ENCODE results near the gene SEMA3E.
"Not testable (repeated sequence)": the region's sequence is repeated elsewhere in the genome, so short reads cannot be mapped to it uniquely, and the experiment has no call there.

The SEMA3E gene

DNA sequence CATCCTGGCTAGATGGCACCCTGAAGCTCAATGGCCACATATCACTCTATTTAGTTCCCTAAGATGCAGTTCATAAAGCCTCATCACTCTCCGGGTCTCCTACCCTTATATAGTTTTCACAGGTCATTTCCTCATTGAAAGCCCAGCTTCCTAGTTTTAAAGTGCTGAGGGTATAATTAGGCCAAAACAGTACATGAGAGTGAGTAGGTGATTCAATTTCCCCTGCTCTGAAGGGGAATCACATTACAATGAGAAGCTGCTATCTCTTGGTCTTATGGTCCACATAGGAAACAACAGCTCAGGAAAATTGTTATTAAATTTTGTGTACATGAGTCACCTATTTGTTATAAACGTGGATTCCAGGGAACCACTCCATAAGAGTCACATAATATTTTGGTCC is 162.0 kb downstream of the SEMA3E start:
- DNase-seq (ENCODE audit: low read depth) = no peak

GRCh38 chr7:83486536-83486935 is 162.4 kb downstream of the SEMA3E start:
- no peak for DNase-seq (ENCODE audit: low read depth)

- DNase-seq (ENCODE audit: low read depth) = no peak
Measured at GRCh38 chr7:83484826-83485225, 164.1 kb downstream of the SEMA3E start.

- no peak for DNase-seq (ENCODE audit: low read depth)
Measured at GRCh38 chr7:83484266-83484665, 164.7 kb downstream of the SEMA3E start.

GRCh38 chr7:83478616-83479015 is 170.3 kb downstream of the SEMA3E start:
- no peak for DNase-seq (ENCODE audit: low read depth)

GRCh38 chr7:83476511-83477050 is 172.4 kb downstream of the SEMA3E start:
- DNase-seq (ENCODE audit: low read depth) = no peak

DNA sequence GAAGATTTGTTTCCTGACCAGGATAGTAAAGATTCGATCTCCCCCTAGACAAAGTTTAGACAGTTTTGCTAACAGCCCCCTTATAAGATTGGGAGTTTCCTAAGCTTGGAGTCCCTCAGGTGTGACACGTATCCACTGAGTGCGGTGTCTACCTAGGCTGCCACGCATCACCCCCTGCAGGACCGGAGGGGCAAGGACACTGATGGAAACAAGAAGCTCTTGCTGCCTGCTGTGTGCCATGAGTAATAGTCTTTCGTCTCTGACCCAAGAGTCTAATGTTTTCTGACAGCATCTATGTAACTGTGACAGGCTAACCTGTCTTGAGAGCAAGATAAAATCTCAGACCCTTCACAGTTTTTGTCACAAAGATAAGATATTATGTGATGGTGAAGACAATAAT is 173.5 kb downstream of the SEMA3E start:
- peak; percentile 0 for DNase-seq (ENCODE audit: low read depth)

DNA sequence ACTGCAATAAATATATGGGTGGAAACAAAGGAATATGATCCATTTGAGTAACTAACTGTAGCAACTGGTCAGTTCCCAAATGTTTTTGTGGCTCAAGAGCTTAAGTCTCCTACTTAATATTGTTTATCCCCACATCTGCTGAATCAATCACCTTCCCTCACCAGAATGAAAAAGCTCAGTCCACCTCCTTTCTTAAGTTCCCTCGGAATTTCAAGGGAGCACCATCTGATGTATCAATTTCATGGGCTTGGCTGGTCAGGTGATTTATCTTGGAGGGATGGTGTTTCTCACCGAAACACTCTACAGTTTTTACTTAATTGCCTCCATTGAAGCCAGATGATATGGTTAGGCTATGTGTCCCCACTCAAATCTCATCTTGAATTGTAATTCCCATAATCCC is 176.6 kb downstream of the SEMA3E start:
- DNase-seq (ENCODE audit: low read depth) = no peak

DNA sequence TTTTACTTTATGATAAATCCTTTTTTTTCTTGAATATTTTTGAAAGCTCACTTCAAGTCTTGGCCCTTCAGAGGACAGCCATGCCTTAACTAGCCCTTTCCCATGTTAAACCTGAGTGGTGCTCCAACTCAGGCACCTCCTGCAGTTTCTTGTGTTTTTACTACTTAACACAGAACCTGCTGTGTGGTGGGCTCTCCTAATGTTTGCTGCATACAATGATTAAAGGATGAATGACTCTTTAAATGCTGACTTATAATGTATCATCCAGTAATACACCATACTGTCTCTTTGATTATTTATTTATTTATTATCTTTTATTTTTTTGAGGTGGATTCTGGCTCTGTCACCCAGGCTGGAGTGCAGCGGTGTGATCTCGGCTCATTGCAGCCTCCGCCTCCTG is 179.4 kb downstream of the SEMA3E start:
- no peak for DNase-seq (ENCODE audit: low read depth)

- DNase-seq (ENCODE audit: low read depth) = peak; percentile 71
Measured at GRCh38 chr7:83469076-83469475, 179.9 kb downstream of the SEMA3E start.

DNA sequence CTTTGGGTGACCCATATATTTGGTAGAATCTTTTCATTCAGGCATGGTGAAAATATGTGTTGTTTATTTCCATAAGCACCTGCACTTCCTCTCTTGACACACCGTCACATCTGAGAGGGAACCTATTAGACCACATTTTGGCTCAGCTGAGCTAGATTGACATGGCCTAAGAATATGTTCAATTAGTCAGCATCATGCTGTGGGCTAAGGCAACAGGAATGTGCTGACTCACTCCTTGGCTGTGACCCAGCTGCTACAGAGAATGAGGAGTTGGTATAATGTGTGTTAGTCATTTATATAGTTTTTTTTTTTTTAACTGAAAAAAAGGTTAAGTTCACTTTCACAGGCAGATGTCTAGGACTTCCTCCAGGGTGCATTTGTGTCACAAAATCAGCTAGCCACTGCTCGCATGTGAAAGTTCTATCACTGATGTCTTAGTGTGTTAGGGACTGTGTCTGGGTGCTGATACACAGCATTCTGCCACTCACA is 180.6 kb downstream of the SEMA3E start:
- peak; percentile 98 for DNase-seq (ENCODE audit: low read depth)

- no peak for DNase-seq (ENCODE audit: low read depth)
Measured at GRCh38 chr7:83467493-83467892, 181.4 kb downstream of the SEMA3E start.

GRCh38 chr7:83466956-83467355 is 182.0 kb downstream of the SEMA3E start:
- DNase-seq (ENCODE audit: low read depth) = no peak

GRCh38 chr7:83466187-83466923 is 182.6 kb downstream of the SEMA3E start:
- no peak for DNase-seq (ENCODE audit: low read depth)

- DNase-seq (ENCODE audit: low read depth) = no peak
Measured at GRCh38 chr7:83465643-83466042, 183.3 kb downstream of the SEMA3E start.

GRCh38 chr7:83461820-83462219 is 187.1 kb downstream of the SEMA3E start:
- DNase-seq (ENCODE audit: low read depth) = not testable (repeated sequence)

GRCh38 chr7:83459930-83460653 is 188.8 kb downstream of the SEMA3E start:
- DNase-seq (ENCODE audit: low read depth) = not testable (repeated sequence)

DNA sequence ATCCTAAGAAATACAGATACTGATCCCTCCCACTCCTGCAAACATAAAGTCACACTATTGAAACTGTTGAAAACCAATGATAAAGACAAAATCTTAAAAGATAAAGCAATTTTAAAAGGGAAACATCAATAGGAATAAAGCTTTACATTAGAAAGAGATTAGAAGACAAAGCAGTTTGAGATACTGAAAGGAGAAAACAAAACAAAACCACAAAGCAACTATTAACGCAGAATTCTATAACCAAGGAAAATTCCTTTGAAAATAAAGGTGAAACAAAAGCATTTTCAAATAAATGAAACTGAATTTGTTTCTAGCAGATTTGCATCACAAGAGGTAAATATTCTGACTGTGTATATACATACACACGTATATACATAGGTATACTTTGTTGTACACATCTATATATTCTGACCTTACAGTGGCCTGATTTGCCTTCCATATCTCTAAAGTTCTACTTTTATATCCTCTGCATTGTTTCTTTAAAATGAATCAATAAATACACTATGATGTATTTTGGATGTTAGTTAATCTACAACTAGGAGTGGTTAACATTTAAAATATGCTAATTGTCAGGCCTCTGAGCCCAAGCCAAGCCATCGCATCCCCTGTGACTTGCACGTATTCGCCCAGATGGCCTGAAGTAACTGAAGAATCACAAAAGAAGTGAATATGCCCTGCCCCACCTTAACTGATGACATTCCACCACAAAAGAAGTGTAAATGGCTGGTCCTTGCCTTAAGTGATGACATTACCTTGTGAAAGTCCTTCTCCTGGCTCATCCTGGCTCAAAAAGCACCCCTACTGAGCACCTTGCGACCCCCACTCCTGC is 189.6 kb downstream of the SEMA3E start:
- DNase-seq (ENCODE audit: low read depth) = not testable (repeated sequence)

GRCh38 chr7:83457022-83457892 is 191.7 kb downstream of the SEMA3E start:
- no peak for DNase-seq (ENCODE audit: low read depth)

DNA sequence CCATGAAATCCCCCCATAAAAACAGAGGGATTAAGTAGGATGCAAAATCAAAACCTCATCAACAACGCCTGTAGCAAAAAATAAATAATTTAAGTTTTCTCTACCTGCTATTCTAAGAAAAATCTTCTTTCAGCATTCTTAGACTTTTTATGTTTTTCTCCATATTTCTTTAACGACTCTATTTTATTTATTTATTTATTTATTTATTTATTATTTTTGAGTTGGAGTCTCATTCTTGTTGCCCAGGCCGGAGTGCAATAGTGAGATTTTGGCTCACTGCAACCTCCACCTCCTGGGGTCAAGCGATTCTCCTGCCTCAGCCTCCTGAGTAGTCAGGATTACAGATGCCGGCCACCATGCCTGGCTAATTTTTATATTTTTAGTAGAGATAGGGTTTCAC is 192.5 kb downstream of the SEMA3E start:
- no peak for DNase-seq (ENCODE audit: low read depth)

DNA sequence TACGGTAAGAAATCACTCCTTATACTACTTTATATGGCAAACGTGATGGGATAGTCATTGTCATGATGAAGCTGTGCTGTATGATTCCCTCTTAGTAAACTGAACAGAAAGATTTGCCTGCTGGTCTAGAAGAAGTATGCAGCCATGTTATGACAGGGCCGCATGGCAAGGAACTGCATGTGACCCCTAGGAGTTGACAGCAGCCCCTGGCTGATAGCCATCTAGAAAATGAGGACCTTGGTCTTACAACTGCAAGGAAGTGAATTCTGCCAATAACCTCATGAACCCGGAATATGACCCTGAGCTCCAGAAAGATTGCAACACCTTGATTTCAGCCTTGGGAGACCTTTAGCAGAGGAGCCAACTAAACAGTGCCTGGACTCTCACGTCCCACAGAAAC is 193.3 kb downstream of the SEMA3E start:
- DNase-seq (ENCODE audit: low read depth) = no peak
